GM12872 (cell line): ENCODE measurements around the gene PCDHGB3.

Experiments used
- TF ChIP-seq, protein P1 (sequence below): IDR thresholded peaks from 3 replicates; pipeline ENCODE4 v1.5.1; 2011; ENCODE audit warnings: low read depth, mild to moderate bottlenecking, low read length, moderate library complexity; ENCODE audit not compliant: insufficient read depth

Gene PCDHGB3

GRCh38 chr5:141342773-141343172 lies 27.3 kb upstream of the PCDHGB3 start:
- TF ChIP-seq, protein P1, sequence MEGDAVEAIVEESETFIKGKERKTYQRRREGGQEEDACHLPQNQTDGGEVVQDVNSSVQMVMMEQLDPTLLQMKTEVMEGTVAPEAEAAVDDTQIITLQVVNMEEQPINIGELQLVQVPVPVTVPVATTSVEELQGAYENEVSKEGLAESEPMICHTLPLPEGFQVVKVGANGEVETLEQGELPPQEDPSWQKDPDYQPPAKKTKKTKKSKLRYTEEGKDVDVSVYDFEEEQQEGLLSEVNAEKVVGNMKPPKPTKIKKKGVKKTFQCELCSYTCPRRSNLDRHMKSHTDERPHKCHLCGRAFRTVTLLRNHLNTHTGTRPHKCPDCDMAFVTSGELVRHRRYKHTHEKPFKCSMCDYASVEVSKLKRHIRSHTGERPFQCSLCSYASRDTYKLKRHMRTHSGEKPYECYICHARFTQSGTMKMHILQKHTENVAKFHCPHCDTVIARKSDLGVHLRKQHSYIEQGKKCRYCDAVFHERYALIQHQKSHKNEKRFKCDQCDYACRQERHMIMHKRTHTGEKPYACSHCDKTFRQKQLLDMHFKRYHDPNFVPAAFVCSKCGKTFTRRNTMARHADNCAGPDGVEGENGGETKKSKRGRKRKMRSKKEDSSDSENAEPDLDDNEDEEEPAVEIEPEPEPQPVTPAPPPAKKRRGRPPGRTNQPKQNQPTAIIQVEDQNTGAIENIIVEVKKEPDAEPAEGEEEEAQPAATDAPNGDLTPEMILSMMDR = no peak

DNA sequence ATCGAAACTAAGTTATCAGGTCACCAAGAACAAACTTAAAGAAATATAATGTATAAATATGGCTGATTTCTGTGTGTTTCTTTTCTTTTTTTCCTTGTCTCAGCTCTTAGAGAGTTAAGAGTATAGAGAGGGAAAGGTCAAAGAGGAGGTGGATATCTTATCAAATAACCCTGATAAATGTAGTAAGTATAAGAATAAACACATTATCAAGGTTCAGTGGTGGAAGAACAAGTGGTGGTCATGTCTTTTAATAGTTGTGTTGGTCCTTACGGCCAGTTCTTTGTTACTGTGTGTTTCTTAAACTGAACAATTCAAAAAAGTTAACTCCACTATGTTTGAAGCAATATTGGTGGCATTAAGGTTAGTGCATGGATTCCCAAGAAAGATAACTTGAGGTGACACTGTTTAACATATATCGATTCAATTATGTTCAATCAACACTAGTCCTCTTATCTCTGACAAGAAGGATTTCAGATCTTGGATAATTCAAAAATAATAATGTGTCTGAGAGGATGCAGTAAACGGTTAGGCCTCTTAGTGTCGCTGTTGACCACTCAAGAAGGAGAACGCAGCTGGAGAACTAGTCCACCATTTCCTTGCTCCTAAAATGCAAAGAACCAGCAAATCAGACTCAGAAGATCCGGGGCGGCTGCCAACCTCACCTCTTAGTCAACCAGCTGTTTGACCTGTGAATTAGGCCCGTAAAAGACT lies 26.6 kb upstream of the PCDHGB3 start, which contains the start of gene PCDHGA3:
Gene PCDHGA3 (plus strand): TSS at position 588 of the 711 bp plus-strand sequence. CDS start 205 bp downstream, outside the sequence.
- TF ChIP-seq, protein P1 = peak; percentile 33; the same call in 2 of the 3 replicates

DNA sequence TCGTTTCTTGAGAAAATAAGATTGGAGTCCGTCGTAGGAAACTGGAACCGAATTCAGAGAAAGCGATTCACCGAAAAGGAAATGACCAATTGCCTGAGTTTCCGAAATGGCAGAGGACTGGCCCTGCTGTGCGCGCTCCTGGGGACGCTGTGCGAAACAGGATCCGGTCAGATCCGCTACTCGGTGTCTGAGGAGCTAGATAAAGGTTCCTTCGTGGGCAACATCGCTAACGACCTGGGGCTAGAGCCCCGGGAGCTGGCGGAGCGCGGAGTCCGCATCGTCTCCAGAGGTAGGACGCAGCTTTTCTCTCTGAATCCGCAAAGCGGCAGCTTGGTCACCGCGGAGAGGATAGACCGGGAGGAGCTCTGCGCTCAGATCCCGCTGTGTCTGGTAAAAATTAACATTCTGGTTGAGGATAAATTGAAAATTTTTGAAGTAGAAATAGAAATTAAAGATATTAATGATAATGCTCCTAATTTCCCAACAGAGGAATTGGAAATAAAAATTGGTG lies 26.0 kb upstream of the PCDHGB3 start:
- TF ChIP-seq, protein P1 = no peak

DNA sequence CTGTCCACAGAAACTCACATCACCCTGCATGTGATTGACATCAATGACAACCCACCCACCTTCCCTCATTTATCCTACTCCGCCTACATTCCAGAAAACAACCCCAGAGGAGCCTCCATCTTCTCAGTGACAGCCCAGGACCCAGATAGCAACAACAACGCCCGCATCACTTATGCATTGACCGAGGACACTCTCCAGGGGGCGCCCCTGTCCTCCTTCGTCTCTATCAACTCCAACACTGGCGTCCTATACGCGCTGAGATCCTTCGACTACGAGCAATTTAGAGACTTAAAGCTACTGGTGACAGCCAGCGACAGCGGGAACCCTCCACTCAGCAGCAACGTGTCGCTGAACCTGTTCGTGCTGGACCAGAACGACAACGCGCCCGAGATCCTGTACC lies 24.7 kb upstream of the PCDHGB3 start:
- TF ChIP-seq, protein P1 = no peak

- TF ChIP-seq, protein P1 = peak; percentile 64
Observed at GRCh38 chr5:141349917-141350619, 20.0 kb upstream of the PCDHGB3 start, which contains the start of gene PCDHGB1. Gene PCDHGB1 (plus strand): TSS chr5:141350099. CDS start chr5:141350261, 162 bp downstream.

- TF ChIP-seq, protein P1 = no peak
Observed at GRCh38 chr5:141351591-141351990, 18.5 kb upstream of the PCDHGB3 start.

DNA sequence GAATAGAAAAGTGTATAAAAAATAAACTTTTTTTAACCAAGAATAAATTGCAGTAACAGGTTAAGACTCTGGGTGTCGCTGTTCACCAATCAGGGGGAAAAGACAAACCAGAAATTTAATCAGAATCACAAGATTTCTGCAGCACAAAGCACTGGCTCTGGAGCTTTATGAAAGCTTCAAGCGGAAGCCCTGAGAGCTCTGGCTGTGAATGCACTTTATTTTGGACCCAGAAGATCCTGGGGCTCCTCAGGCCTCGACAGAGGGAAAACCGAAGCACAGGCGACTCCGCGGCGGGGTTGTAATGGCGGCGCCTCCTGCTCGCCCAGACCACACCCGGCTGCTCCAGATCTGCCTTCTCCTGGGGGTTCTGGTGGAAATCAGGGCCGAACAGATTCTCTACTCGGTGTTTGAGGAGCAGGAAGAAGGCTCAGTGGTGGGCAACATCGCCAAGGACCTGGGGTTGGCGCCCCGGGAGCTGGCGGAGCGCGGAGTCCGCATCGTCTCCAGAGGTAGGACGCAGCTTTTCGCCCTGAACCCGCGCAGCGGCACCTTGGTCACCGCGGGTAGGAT lies 15.1 kb upstream of the PCDHGB3 start, which contains the start of gene PCDHGA4:
Gene PCDHGA4 (plus strand): TSS at position 122 of the 570 bp plus-strand sequence. CDS start 87 bp downstream, at position 209.
- TF ChIP-seq, protein P1 = peak; percentile 48
